ENCODE results near the gene MLPH. TPM values are rescaled to one million over a fixed set of nuclear protein-coding genes. Genes with fewer than 3 reads are reported as not detected.

The MLPH gene
- total and polyA plus RNA-seq, 2 donors (not counting 1 experiment from before 2014, with no cell fraction given): not detected

- Histone ChIP-seq H2AFZ (ENCODE audit: insufficient read depth, low read depth, low read length, poor library complexity, severe bottlenecking) (no peak overlapping the region), H3K4me1 (ENCODE audit: control insufficient read depth in 2 of 2, insufficient read depth in 2 of 2, low read length in 2 of 2) (peaks cover 0 to 7% of the 10 kb centered on the region in 2 donors), H3K27me3 (replicated peaks in 1 of 4; ENCODE audit: control extremely low read depth in 1 of 4, control insufficient read depth in 3 of 4, insufficient read depth in 4 of 4, low read length in 3 of 4) (peaks cover 0 to 14% (median 2%) of the 10 kb centered on the region in 4 experiments), H4K20me1 (ENCODE audit: control insufficient read depth, insufficient read depth, low read length, poor library complexity, severe bottlenecking) (no peaks in the 10 kb centered on the region), H3K4me3 (ENCODE audit: control extremely low read depth in 1 of 5, extremely low read depth in 1 of 5, insufficient read depth in 1 of 5, low read depth in 2 of 5, low read length in 4 of 5) (no peak overlapping the region), H3K36me3 (replicated peaks in 1 of 2; ENCODE audit: control extremely low read depth in 1 of 2, control insufficient read depth in 1 of 2, extremely low read depth in 1 of 2, insufficient read depth in 2 of 2, low read length in 1 of 2) (no peaks in the 10 kb centered on the region), H3K27ac (ENCODE audit: low read length in 2 of 2) (no peak overlapping the region), H3K79me2 (ENCODE audit: control insufficient read depth, insufficient read depth, low read length) (no peaks in the 10 kb centered on the region), H3K9me3 (ENCODE audit: control extremely low read depth in 1 of 3, control insufficient read depth in 2 of 3, insufficient read depth in 1 of 3, low read length in 2 of 3) (peaks cover 0 to 11% (median 3%) of the 10 kb centered on the region in 3 donors), H3K9ac (ENCODE audit: low read length) (no peak overlapping the region), H3K4me2 (replicated peaks; ENCODE audit: low read depth, low read length, poor library complexity, severe bottlenecking) (no peak overlapping the region)
- DNase-seq (no peak), ATAC-seq (ENCODE audit: low read depth) (no peak)
- ChIA-PET POLR2A (no interaction called here), CTCF (interaction anchor here (1.2 kb wide), 1 partner anchor 56 kb away, joined by 4 read pairs; no protein-coding TSS in a partner anchor)
- Mint-ChIP-seq H3K4me1 (peaks cover 6% of the 10 kb centered on the region), H3K27me3 (peaks cover 19% of the 10 kb centered on the region), H3K4me3 (no peak overlapping the region), H3K27ac (no peak overlapping the region), H3K9me3 (ENCODE audit: insufficient read depth) (peaks cover 4% of the 10 kb centered on the region)
- intact Hi-C loops (cut with micrococcal nuclease): no loop called here
- TF ChIP-seq CTCF (IDR thresholded peaks at IDR 0.05) (no peak), EZH2 (IDR thresholded peaks at IDR 0.05; ENCODE audit: borderline replicate concordance, insufficient read depth, low read depth, low read length, poor library complexity, severe bottlenecking) (no peak)
- WGBS (ENCODE audit: insufficient coverage): 100% methylated on average over 4 of the region's 5 CpGs
Observed at GRCh38 chr2:237569041-237569440, 82.0 kb downstream of the MLPH start.

- Histone ChIP-seq H3K27me3 (replicated peaks in 1 of 4; ENCODE audit: control extremely low read depth in 1 of 4, control insufficient read depth in 3 of 4, insufficient read depth in 4 of 4, low read length in 3 of 4) (peaks cover 0 to 14% (median 2%) of the 10 kb centered on the region in 4 experiments), H3K27ac (ENCODE audit: low read length in 2 of 2) (no peak overlapping the region), H3K79me2 (ENCODE audit: control insufficient read depth, insufficient read depth, low read length) (no peaks in the 10 kb centered on the region), H3K9me3 (ENCODE audit: control extremely low read depth in 1 of 3, control insufficient read depth in 2 of 3, insufficient read depth in 1 of 3, low read length in 2 of 3) (peaks cover 0 to 9% (median 3%) of the 10 kb centered on the region in 3 donors), H3K4me3 (ENCODE audit: control extremely low read depth in 1 of 5, extremely low read depth in 1 of 5, insufficient read depth in 1 of 5, low read depth in 2 of 5, low read length in 4 of 5) (no peak overlapping the region), H3K36me3 (replicated peaks in 1 of 2; ENCODE audit: control extremely low read depth in 1 of 2, control insufficient read depth in 1 of 2, extremely low read depth in 1 of 2, insufficient read depth in 2 of 2, low read length in 1 of 2) (no peaks in the 10 kb centered on the region), H3K4me2 (replicated peaks; ENCODE audit: low read depth, low read length, poor library complexity, severe bottlenecking) (no peak overlapping the region), H3K4me1 (ENCODE audit: control insufficient read depth in 2 of 2, insufficient read depth in 2 of 2, low read length in 2 of 2) (peaks cover 0 to 7% of the 10 kb centered on the region in 2 donors), H2AFZ (ENCODE audit: insufficient read depth, low read depth, low read length, poor library complexity, severe bottlenecking) (no peak overlapping the region), H4K20me1 (ENCODE audit: control insufficient read depth, insufficient read depth, low read length, poor library complexity, severe bottlenecking) (no peaks in the 10 kb centered on the region), H3K9ac (ENCODE audit: low read length) (no peak overlapping the region)
- TF ChIP-seq EZH2 (IDR thresholded peaks at IDR 0.05; ENCODE audit: borderline replicate concordance, insufficient read depth, low read depth, low read length, poor library complexity, severe bottlenecking): no peak
- TF ChIP-seq CTCF (IDR thresholded peaks at IDR 0.05): no peak
- H3K4me1 Mint-ChIP-seq: peaks cover 6% of the 10 kb centered on the region
- H3K27me3 Mint-ChIP-seq: peaks cover 25% of the 10 kb centered on the region
- intact Hi-C loops (cut with micrococcal nuclease): no loop called here
- ATAC-seq (ENCODE audit: low read depth) (no peak), DNase-seq (no peak)
- peaks cover 4% of the 10 kb centered on the region for H3K9me3 Mint-ChIP-seq (ENCODE audit: insufficient read depth)
- WGBS (ENCODE audit: insufficient coverage): no CpG with 5 or more reads among the region's 3 CpGs
- CTCF ChIA-PET: interaction anchor here (5.7 kb wide), 1 partner anchor 59 kb away, joined by 149 read pairs; no protein-coding TSS in a partner anchor
- POLR2A ChIA-PET: no interaction called here
- no peak overlapping the region for H3K4me3 Mint-ChIP-seq
- H3K27ac Mint-ChIP-seq: no peak overlapping the region
Observed at GRCh38 chr2:237569896-237570295, 82.8 kb downstream of the MLPH start.

Measured in B cell (primary cell).